ENCODE measurements around the gene GABARAPL2. TPM values are rescaled to one million over a fixed set of nuclear protein-coding genes. Genes with fewer than 3 reads are reported as not detected.

The GABARAPL2 gene
- total RNA-seq, 2 experiments from 2014 or later: 60.7 to 66.2 TPM

Other genes with a start within 250 kb of the GABARAPL2 start
- 10 to 100 TPM; 42.4 to 43.7 TPM for gene CFDP1, start 132.9 kb upstream of the GABARAPL2 start, total RNA-seq
- 10 to 100 TPM; 35.1 to 36.3 TPM for gene TMEM170A, start 101.7 kb upstream of the GABARAPL2 start, total RNA-seq
- gene CHST6, start 70.9 kb upstream of the GABARAPL2 start, total RNA-seq: not detected
- under 1 TPM in 1 of 2 experiments, not detected in 1; 0.06 TPM for gene CHST5, start 30.3 kb upstream of the GABARAPL2 start, total RNA-seq
- gene TMEM231, start 10.1 kb upstream of the GABARAPL2 start, total RNA-seq: 1 to 10 TPM; 1.9 to 2.2 TPM
- gene ADAT1, start 56.9 kb downstream of the GABARAPL2 start, total RNA-seq: 10 to 100 TPM; 60.3 to 66.1 TPM
- gene KARS1, start 81.3 kb downstream of the GABARAPL2 start, total RNA-seq: 100 to 1,000 TPM; 185 to 207 TPM
- gene TERF2IP, start 81.4 kb downstream of the GABARAPL2 start, total RNA-seq: 10 to 100 TPM; 69.2 to 70.1 TPM
- not detected for gene CPHXL2, start 110.6 kb downstream of the GABARAPL2 start, total RNA-seq
- not detected for gene DUXB, start 135.1 kb downstream of the GABARAPL2 start, total RNA-seq
- gene CPHXL, start 160.1 kb downstream of the GABARAPL2 start, total RNA-seq: not detected